Activated CD8-positive, alpha-beta memory T cell treated with anti-CD3 and anti-CD28 coated beads, Interleukin-2, amount 50 U/mL, for 4 hours (primary cell): ENCODE results near the gene TRIM37.
"Not testable (repeated sequence)": the region's sequence is repeated elsewhere in the genome, so short reads cannot be mapped to it uniquely, and the experiment has no call there.

Experiments
- DNase-seq: peaks from one replicate; pipeline ENCODE4 v3.0.0-alpha.2; 2020

TRIM37 gene

GRCh38 chr17:58991718-58992331 lies 114.9 kb downstream of the TRIM37 start:
- DNase-seq: no peak

GRCh38 chr17:58989629-58990028 lies 117.1 kb downstream of the TRIM37 start:
- DNase-seq: no peak

GRCh38 chr17:58985971-58986370 lies 120.7 kb downstream of the TRIM37 start:
- no peak for DNase-seq

GRCh38 chr17:58985367-58985766 lies 121.3 kb downstream of the TRIM37 start:
- no peak for DNase-seq

GRCh38 chr17:58982626-58983025 lies 124.1 kb downstream of the TRIM37 start:
- no peak for DNase-seq

GRCh38 chr17:58980706-58981481 lies 125.8 kb downstream of the TRIM37 start:
- no peak for DNase-seq

- no peak for DNase-seq
These were observed 130.1 kb downstream of the TRIM37 start for GRCh38 chr17:58976541-58976940.

- DNase-seq: no peak
These were observed 132.3 kb downstream of the TRIM37 start for GRCh38 chr17:58974354-58974753.

GRCh38 chr17:58970609-58971450 lies 135.8 kb downstream of the TRIM37 start:
- DNase-seq: no peak

GRCh38 chr17:58969612-58970011 lies 137.1 kb downstream of the TRIM37 start:
- no peak for DNase-seq

- DNase-seq: no peak
These were observed 137.5 kb downstream of the TRIM37 start for GRCh38 chr17:58969156-58969555.

GRCh38 chr17:58968426-58969061 lies 138.1 kb downstream of the TRIM37 start:
- no peak for DNase-seq

GRCh38 chr17:58966208-58966607 lies 140.5 kb downstream of the TRIM37 start:
- no peak for DNase-seq

GRCh38 chr17:58965221-58965620 lies 141.5 kb downstream of the TRIM37 start:
- no peak for DNase-seq

- no peak for DNase-seq
These were observed 146.6 kb downstream of the TRIM37 start for GRCh38 chr17:58960068-58960467.

GRCh38 chr17:58957725-58958073 lies 149.0 kb downstream of the TRIM37 start:
- not testable (repeated sequence) for DNase-seq

- no peak for DNase-seq
These were observed 149.5 kb downstream of the TRIM37 start for GRCh38 chr17:58956997-58957724.

GRCh38 chr17:58954358-58954757 lies 152.3 kb downstream of the TRIM37 start:
- not testable (repeated sequence) for DNase-seq

- no peak for DNase-seq
These were observed 158.9 kb downstream of the TRIM37 start for GRCh38 chr17:58947824-58948223.

GRCh38 chr17:58947411-58947810 lies 159.3 kb downstream of the TRIM37 start:
- DNase-seq: no peak

- DNase-seq: no peak
These were observed 162.5 kb downstream of the TRIM37 start for GRCh38 chr17:58944166-58944565.

GRCh38 chr17:58936295-58936694 lies 170.4 kb downstream of the TRIM37 start:
- no peak for DNase-seq

- no peak for DNase-seq
These were observed 173.7 kb downstream of the TRIM37 start for GRCh38 chr17:58932956-58933355.
